ENCODE measurements around the gene CYP4F3.
"Not testable (repeated sequence)": the region's sequence is repeated elsewhere in the genome, so short reads cannot be mapped to it uniquely, and the experiment has no call there.

CYP4F3 gene, protein sequence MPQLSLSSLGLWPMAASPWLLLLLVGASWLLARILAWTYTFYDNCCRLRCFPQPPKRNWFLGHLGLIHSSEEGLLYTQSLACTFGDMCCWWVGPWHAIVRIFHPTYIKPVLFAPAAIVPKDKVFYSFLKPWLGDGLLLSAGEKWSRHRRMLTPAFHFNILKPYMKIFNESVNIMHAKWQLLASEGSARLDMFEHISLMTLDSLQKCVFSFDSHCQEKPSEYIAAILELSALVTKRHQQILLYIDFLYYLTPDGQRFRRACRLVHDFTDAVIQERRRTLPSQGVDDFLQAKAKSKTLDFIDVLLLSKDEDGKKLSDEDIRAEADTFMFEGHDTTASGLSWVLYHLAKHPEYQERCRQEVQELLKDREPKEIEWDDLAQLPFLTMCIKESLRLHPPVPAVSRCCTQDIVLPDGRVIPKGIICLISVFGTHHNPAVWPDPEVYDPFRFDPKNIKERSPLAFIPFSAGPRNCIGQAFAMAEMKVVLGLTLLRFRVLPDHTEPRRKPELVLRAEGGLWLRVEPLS

DNA sequence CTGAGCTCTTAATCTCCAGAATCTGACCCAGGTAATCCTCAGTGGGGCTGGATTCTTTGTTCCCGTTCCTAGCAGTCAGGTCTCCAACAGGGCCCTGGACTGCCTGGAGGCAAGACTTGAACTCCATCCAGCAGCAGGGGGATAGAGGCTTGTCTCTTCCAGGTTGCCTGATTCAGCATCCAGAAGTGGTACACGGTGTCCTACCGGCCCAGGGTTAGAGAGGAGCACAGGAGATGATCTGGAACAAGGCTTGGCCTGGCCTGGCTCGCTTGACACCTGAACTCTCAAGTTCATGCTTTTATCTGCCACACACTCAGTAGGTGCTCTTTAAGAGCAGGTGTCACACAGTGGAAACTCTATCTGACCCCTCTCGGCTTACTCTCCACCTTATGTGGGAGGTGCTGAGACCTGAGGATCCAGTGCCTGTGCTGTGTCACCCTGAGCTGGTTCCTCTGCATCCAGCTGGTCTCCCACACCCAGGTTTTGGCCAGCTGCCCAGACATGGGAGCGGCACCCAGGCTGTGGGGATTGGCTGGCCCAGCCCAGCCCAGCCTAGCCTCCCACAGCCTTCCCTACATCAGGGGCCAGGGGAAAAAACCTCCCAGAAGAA is at the start of gene CYP4F3:
Gene CYP4F3 (plus strand): TSS at position 604 of the 610 bp plus-strand sequence. CDS start 519 bp downstream, outside the sequence.
- peak; percentile 30 for DNase-seq

DNA sequence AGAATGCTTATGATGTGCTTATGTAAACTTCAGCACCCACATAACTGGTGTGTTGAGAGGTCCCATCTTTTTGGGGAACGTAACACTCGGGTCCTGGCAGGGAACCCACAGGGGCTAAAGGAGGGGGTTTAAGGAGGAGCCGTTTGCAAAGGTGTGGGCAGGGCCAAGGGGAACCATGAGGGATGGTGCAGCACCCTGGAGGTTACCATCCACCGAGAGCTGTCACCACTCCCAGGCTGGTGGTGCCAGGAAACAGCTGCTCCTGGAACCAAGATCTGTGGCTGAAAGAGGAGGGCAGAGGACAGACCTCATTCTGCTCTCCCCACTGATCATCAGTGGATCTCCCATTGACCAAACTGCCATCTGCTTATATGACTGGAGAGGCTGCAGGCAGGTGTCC is 48.9 kb upstream of the CYP4F3 start:
- DNase-seq: no peak

DNA sequence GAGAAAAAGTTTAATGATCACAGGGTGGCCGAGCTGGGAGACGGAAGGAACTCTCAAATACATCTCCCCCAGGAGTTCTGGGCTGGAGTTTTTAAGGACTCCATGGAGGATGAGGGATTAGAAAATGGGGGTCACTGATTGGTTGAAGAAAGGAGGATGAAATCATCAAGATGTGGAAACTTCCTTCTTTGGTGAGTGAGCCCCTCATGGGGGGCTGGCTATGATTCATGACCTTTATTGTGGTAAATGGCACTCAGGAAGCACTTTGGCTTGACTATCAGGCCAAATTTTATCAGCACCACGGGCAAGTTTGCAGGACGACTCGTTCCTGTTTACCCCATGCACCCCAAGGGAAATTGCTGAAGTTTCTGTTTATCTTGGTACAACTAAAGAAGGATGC is 48.2 kb upstream of the CYP4F3 start:
- not testable (repeated sequence) for DNase-seq

DNA sequence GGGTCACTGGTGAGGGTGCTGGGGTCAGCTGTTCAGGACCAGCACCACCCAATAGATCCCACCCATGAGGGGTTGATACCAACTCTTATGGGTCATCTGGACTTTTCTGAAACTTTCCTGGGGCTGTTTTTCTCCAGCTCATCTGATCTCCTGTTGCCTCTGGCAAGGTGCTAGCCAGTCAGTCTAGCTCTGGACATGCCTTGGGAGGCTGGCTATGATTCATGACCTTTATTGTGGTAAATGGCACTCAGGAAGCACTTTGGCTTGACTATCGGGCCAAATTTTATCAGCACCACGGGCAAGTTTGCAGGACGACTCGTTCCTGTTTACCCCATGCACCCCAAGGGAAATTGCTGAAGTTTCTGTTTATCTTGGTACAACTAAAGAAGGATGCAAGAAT is 46.9 kb upstream of the CYP4F3 start:
- not testable (repeated sequence) for DNase-seq

DNA sequence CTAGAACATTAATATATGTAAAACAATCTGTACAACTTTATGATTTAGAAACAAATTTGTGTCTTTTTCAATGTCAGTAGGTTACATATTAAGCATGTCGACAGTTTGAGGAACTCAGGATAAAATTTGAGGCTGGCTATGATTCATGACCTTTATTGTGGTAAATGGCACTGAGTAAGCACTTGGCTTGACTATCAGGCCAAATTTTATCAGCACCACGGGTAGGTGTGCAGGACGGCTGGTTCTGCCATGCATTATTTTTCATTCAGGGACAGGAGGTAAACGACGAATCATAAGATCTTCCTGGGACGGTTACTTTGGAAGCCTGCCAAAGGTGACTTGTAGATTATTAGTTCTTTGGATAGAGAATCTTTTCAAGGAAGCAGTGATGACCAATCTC is 45.6 kb upstream of the CYP4F3 start:
- DNase-seq: no peak

DNA sequence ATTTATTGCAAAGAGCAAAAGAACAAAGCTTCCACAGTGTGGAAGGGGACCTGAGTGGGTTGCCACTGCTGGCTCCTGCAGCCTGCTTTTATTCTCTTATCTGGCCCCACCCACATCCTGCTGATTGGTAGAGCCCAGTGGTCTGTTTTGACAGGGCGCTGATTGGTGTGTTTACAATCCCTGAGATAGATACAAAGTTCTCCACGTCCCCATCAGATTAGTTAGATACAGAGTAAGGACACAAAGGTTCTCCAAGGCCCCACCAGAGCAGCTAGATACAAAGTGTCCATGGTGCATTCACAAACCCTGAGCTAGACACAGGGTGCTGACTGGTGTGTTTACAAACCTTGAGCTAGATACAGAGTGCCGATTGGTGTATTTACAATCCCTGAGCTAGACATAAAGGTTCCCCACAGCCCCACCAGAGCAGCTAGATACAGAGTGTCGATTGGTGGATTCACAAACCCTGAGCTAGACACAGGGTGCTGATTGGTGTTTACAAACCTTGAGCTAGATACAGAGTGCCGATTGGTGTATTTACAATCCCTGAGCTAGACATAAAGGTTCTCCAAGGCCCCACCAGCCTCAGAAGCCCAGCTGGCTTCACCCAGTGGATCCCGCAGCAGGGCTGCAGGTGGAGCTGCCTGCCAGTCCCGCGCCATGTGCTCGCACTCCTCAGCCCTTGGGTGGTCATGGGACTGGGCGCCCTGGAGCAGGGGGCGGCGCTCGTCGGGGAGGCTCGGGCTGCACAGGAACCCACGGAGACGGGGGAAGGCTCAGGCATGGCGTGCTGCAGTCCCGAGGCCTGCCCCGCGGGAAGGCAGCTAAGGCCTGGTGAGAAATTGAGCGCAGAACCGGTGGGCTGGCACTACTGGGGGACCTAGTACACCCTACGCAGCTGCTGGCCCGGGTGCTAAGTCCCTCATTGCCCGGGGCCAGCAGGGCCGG is 32.4 kb upstream of the CYP4F3 start:
- not testable (repeated sequence) for DNase-seq

DNA sequence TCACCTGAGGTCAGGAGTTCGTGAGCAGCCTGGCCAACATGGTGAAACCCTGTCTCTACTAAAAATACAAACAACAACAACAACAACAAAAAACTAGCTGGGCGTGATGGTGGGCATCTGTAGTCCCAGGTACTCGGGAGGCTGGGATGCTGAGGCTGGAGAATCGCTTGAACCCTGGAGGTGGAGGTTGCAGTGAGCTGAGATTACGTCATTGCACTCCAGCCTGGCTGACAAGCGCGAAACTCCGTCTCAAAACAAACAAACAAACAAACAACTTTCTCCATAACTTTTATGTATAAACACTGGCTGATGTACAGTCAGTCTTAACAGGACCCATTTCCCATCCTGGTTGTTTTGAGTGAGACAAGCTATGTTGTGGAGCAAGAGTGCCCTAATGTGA is 31.4 kb upstream of the CYP4F3 start:
- DNase-seq: no peak

DNA sequence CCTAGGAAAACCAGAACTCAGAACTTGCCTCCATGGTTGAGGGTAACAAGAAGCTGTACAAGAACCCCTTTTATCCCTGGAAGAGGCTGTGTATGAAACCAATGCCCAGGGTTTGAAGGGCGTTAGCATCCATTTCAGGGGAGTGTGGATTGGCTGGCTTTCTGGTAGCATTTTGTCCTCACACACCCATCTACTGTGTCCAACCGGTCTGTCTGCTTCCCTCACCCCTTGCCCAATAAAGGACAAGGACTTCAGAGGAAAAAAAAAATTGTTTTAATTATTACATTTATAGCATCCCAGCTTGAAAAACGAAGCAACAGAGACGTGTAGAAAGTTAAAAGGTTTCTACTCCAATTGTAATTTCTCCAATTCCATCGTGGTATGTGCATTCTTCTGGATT is 28.4 kb upstream of the CYP4F3 start:
- no peak for DNase-seq

DNA sequence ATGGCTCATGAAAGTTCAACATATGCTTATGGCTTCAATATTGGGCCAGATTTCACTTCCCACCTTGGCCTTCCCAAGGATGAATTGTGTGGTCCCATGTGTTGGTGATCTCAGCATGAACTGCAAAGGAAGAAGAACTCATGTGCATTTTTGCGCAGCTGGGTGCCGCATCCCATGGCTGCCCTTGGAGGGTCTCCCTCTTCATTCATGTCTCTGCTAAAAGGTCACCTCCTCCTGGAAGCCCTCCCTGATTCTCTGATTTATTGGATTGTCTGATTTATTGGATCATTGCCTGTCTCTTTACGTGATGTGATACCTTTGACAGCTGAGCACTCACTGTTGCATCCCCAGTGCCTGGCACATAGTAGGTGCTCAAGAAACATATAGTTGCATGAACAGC is 27.4 kb upstream of the CYP4F3 start:
- no peak for DNase-seq

DNA sequence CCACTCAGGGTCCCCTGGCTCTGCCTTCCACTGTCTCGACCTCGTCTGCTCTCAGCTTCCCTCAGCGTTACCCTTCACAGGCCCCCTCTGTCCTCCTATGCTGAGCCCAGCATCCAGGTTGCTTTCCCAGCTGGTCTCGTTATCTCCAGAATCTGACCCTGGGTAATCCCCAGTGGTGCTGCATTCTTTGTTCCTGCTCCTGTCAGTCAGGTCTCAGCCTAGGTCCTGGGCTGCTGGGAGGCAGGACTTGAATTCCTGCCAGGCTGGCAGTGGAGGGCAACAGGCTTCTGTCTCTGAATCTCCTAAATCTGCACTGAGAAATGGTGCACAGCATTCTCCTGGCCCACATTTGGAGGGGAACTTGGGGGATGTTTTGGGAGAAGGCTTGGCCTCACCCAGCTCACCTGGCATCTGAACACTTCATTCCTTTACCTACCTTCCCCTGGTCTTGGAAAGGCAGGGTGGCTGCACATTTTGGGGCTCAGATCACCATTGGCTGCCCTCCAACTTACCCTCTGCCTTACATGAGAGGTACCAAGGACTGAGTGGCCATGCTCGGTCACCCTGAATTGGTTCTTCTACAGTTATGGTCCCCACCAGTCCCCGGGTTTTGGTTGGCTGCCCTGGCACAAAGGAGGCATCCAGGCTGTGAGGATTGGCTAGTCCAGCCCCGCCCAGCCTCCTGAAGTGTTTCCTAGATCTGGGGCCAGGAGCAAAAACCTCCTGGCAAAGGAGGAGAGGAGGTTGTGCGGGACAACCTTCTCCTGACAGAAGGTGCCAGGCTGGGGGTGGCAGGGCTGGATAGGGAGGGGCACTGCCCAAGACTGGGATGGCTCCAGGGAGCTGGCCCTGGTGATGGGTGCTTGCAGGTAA is 26.0 kb upstream of the CYP4F3 start, which contains the start of gene CYP4F8:
Gene CYP4F8 (plus strand): TSS at position 712 of the 873 bp plus-strand sequence. CDS start 399 bp downstream, outside the sequence.
- DNase-seq: no peak

DNA sequence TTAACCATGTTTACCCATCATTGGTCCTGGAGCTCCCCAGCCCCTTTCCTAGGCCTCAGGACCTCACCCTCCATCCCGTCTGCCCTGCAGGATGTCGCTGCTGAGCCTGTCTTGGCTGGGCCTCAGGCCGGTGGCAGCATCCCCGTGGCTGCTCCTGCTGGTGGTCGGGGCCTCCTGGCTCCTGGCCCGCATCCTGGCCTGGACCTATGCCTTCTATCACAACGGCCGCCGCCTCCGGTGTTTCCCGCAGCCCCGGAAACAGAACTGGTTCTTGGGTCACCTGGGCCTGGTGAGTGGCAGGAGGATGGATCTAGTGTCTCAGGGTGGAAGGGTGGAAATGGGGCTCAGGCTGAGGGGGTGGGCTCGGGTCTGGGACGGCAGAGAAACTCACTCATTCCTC is 25.2 kb upstream of the CYP4F3 start:
- DNase-seq: no peak

DNA sequence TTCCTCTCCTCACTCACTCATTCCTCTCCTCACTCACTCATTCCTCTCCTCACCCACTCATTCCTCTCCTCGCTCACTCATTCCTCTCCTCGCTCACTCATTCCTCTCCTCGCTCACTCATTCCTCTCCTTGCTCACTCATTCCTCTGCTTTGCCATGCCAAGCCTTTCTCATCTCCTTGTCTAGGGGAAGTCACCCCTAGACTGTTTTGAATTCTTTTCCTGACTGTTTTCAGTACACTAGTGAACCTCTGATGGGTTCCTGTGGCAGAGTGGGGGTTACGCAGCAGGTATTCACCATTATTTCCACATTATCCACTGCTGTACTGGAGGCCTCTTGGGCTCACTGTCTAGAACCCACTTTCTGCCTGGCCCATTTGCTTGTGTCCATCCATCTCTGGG is 24.5 kb upstream of the CYP4F3 start:
- no peak for DNase-seq

DNA sequence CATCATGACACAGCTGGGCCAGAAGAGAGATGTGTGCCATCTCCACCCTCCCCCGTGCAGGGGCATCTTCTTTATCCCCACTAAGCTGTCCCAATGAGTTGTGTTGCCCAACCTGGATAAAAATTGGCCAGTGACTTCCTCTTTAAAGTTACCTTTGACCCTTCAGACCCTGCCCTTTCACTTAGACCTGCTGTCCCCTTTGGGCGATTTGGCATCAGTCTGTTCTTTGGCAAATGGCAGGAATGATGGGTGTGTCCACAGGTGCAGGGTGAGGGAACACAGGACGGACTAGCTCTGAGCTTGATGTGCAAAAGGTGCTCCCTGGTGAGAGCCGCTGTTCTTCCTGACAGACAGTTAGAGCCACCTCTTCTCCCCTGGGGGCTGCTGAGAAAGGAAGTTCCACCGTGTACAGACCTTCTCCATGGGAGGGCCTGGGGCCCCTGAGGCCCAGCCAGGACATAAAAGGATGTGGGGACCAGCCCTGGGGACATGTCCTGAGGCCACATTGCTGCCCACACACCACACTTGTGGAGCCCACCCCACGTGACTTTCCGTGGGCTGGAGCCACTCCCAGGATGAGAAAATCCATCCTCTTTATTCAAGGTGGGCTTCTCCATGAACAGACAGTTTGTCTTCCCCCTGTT is 23.9 kb upstream of the CYP4F3 start:
- DNase-seq: no peak

DNA sequence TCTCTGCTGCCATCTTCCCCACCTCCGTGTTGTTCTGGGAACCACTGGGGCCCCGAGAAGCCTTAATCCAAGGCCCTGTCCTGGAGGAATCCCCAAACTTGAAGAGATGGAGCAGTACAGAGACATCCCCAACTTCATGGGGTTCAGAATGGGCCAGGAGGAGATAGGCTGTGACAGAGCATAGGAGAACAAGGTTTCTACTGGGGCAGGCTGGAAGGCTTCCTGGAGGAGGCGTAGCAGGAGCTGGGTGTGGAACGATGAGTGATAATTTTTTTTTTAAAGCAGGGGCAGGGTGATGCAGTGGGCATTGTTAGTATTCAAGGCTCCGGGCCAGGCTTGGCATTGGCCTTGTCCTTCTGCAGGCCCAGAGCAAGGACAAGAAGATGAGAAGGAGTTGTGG is 22.4 kb upstream of the CYP4F3 start:
- DNase-seq: no peak

DNA sequence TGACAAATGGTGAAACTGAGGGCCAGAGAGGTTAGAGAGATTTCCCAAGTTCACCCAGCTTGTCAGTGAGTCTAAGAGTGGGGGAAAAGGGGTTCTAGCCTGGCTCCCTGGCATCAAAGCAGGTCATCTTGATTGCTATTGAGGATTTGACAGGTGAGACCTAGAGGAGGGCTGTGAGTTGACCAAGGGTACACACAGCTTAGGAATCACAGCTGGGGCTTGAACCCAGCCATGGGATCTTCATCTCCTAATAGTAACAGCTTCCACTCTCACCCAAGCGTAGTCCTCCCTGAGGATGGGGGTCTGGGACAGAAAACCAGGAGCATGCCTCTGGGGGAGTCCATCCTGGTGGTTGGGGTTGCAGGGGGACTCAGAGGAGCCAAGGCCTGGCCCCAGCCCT is 18.9 kb upstream of the CYP4F3 start:
- no peak for DNase-seq

DNA sequence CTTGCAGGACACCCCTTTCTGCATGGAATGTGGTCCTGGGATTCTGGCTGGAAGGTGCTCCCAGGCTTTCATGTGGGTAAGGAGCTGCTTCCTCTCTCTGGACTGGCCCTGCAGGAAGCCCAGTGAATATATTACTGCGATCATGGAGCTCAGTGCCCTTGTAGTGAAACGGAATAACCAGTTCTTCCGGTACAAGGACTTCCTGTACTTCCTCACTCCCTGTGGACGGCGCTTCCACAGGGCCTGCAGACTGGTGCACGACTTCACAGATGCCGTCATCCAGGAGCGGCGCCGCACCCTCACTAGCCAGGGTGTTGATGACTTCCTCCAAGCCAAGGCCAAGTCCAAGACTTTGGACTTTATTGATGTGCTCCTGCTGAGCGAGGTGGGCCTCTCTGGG is 17.7 kb upstream of the CYP4F3 start:
- DNase-seq: no peak

DNA sequence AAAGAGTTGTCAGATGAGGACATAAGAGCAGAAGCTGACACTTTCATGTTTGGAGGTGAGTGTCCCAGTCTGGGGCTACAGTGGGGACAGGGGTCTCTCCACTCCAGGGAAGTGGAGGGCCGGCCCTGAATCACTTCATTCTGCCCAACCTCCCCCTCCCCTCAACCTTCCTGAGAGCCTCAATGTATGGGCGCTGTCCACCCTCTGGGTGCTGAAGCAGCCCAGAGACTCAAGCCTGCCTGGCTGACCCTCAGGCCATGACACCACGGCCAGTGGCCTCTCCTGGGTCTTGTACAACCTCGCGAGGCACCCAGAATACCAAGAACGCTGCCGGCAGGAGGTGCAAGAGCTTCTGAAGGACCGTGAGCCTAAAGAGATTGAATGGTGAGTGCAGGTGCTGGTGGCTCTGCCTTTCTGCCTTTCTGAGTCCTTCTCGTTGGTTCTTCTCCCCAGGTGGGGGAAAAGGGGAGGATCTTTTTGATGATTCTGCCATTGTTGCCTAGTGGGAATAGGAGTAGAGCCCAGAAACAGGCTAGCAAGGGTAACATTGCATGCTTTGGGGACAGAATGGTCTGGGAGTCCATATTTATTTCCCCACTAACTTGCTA is 16.9 kb upstream of the CYP4F3 start:
- DNase-seq: no peak

DNA sequence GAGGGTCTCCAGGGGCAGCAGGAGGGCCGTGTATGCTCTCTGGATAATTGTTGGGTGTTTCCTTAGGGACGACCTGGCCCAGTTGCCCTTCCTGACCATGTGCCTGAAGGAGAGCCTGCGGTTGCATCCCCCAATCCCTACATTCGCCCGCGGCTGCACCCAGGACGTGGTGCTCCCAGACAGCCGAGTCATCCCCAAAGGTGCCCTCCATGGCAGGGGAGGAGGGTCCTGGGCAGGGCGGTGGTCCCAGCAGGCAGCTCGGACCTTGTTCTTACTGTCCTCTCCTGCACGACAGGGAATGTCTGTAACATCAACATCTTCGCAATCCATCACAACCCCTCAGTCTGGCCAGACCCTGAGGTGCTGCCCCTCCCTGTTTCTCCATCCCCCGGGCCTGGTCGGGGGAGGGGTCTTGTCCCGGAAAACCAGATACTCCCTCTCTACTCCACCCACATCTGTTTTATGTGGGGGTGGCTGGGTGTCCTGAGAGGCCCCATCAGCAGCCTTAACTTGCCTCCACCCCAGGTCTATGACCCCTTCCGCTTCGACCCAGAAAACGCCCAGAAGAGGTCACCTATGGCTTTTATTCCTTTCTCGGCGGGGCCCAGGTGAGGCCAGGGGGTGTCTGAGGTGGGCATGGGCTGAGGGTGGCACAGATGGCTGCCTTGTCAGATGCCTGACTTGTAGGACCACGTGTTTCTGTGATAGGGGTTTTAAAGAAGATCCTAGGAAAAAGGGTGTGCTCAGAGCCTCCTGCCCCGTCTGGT is 12.3 kb upstream of the CYP4F3 start:
- DNase-seq: no peak

DNA sequence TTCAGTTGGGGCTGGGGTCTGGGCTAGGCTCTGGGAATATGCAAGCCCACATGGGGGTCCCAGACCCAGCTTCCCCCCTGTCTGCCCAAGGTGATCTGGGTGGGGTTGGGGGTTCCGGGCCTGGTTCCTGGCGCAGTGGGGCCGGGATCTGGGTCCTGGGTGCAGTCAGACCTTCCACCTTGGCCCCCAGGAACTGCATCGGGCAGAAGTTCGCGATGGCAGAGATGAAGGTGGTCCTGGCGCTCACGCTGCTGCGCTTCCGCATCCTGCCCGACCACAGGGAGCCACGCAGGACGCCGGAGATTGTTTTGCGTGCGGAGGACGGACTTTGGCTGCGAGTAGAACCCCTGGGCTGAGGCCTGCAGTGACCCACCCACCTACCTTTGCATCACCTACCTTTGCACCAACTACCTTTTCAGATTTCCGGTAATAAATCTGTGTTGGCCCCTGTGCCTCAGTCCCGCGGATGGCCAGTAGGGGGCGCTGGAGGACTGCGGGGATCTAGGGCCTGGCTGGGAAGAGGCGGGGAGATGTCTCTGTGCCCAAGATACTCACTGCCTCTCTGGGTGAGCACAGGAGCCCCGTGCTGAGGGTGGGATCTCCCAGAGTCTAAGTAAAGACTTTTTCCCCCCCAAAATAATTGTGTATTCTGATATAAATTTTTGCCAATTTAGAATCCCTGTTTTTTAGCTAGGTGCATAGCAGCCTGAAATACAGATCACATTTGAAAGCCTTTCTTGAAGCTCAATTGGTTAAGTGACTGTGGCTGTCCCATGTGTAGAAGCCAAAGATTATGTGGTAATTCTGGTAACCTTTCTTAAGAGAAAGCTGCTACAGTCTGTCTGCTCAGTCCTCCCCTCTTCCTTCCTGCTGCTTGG is 11.5 kb upstream of the CYP4F3 start:
- peak; percentile 21 for DNase-seq

Data from NCI-H1092 (cell line).